GM21528 (cell line): ENCODE data around the gene XAGE3.
"Not testable (repeated sequence)": the region's sequence is repeated elsewhere in the genome, so short reads cannot be mapped to it uniquely, and the experiment has no call there.

Experiments
- ATAC-seq: cut with Tn5 transposase; IDR thresholded peaks from one replicate; pipeline ENCODE4 v1.9.1; 2021; ENCODE audit warnings: mild to moderate bottlenecking, moderate library complexity; ENCODE audit not compliant: unreplicated experiment, low FRiP score

The XAGE3 gene, protein sequence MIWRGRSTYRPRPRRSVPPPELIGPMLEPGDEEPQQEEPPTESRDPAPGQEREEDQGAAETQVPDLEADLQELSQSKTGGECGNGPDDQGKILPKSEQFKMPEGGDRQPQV

GRCh38 chrX:52867610-52868348 is at the start of gene XAGE3:
Gene XAGE3 (minus strand): TSS chrX:52868083. CDS start chrX:52867133, 950 bp downstream.
- ATAC-seq: no peak

- not testable (repeated sequence) for ATAC-seq
Observed at GRCh38 chrX:52914704-52915103, 46.8 kb upstream of the XAGE3 start.

- not testable (repeated sequence) for ATAC-seq
Observed at GRCh38 chrX:52913681-52914080, 45.8 kb upstream of the XAGE3 start.

DNA sequence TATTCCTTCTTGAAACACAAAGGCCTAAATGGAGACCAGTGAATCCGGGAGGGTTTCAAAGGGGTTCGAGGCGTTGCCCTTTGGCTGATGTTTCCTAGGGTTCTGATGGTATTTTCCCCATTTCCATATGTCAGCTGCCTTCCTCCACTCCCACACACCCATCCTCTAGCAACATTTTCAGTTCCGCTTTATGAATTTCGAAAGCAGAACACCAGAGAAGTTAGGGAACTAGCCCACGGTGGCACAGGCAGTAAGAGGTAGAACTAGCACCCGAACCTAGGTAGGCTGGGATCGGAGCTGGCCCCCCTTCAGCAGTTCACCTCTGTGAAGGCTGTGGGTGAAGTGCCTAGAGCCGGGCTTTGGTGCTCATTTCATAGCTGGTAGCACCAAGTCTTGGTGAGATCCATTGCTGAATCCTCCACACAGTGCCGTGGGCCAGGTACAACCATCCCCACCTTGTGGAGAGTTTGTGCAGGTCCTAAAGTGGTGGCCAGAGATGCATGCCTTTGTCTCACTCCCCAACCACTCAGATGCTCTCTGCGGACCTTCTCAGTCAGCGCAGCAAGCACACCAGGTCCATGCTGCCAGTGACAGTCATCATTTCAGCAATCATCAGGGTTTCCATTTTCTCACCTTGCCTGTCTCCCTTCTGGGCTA is 41.6 kb upstream of the XAGE3 start:
- not testable (repeated sequence) for ATAC-seq

- not testable (repeated sequence) for ATAC-seq
Observed at GRCh38 chrX:52907900-52908299, 40.0 kb upstream of the XAGE3 start.

- not testable (repeated sequence) for ATAC-seq
Observed at GRCh38 chrX:52907137-52907536, 39.3 kb upstream of the XAGE3 start.

- not testable (repeated sequence) for ATAC-seq
Observed at GRCh38 chrX:52906072-52906471, 38.2 kb upstream of the XAGE3 start.

GRCh38 chrX:52905531-52905930 is 37.6 kb upstream of the XAGE3 start:
- not testable (repeated sequence) for ATAC-seq

DNA sequence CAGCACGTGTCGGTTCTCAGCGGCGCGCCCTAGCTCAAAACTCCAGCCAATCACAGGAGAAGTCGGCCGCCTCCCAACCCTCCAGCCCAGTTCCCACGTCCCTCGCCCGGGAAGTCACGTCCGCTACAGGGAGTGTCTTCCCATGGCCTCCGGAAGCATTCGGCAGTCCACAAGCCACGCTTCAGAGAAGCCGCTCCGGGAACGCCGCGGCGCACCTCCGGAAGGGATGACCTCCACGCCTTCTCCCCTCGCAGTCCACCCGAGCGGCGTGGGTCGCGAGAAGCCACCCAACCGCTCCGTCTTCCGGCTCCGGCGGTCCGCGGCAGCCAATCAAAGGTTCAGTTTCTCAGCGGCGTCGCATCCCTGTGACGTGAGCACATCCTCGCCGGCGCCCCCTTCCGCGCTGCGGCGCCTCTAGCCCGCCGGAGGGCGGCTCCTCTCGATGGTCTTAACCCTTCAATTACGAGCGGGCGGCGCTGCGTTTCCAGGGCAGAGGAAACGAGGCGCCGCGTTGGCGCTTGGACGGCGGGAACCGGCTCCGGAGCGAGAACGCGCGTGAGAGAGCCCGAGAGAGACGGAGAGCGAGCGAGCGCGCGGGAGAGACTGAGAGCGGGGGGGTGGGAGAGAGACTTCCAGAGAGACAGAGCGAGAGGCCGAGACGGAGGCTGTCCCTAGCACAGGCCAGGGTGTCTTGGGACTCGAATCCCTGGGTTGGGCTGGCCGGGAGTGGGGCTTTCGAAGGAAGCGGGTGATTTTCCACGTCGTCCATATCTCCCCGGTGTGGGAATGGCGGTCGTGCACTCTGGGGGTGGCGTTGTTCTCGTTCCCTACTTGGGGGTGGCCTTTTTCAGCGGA is 29.2 kb upstream of the XAGE3 start, which contains the start of gene FAM156B:
FAM156B (plus strand) TSS at position 476 of the 855 bp plus-strand sequence. CDS start 9,896 bp downstream, outside the sequence.
- ATAC-seq: peak; percentile 84

DNA sequence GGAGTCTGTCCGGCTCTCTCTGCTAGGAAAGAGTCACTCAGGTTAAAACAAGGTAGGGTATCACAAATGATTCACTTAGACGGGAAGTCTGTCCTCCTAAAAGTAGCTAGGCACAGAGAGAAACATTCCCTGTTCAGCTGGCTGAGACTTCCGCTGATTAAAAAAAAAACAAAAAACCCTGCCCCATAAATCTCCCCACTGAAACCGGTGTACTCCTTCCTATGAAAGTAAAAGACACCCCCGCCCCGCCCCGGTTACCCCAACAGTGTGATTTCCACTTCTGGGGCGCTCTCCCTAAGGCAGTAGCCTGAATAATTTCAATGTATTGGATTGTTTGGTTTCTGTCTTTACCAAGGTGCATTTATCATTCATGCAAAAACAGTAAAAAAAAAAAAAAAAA is 28.6 kb upstream of the XAGE3 start:
- ATAC-seq: peak; percentile 36

DNA sequence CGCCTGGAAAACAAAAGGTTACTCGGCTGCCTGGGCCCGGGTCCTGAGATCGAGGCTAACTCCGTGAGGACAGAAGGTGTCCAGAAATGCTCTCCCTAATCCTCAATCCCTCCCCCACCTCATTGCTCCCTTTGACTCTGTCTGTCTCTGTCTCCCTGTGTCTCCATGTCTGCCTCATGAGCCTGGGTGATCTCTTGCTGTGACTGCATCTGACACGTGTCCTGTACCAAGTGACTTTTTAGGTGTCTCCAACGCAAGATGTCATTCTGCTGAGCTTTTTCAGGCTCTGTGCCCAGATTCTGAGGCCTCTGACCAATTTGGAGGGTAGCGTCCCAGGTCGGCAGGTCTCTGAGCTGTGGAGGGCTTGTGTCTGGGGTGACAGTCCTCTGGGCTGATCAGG is 20.2 kb upstream of the XAGE3 start:
- ATAC-seq: not testable (repeated sequence)

- not testable (repeated sequence) for ATAC-seq
Observed at GRCh38 chrX:52887459-52887858, 19.6 kb upstream of the XAGE3 start.

GRCh38 chrX:52876386-52876785 is 8.5 kb upstream of the XAGE3 start:
- not testable (repeated sequence) for ATAC-seq

GRCh38 chrX:52875436-52875835 is 7.6 kb upstream of the XAGE3 start:
- not testable (repeated sequence) for ATAC-seq

GRCh38 chrX:52874661-52875060 is 6.8 kb upstream of the XAGE3 start:
- ATAC-seq: no peak

- not testable (repeated sequence) for ATAC-seq
Observed at GRCh38 chrX:52873825-52874224, 5.9 kb upstream of the XAGE3 start.

GRCh38 chrX:52870046-52870445 is 2.2 kb upstream of the XAGE3 start:
- ATAC-seq: no peak

- no peak for ATAC-seq
Observed at GRCh38 chrX:52865343-52865998, 2.4 kb downstream of the XAGE3 start.

GRCh38 chrX:52856991-52857525 is 10.8 kb downstream of the XAGE3 start:
- not testable (repeated sequence) for ATAC-seq
